ENCODE results near the gene PPBP.

PPBP gene

DNA sequence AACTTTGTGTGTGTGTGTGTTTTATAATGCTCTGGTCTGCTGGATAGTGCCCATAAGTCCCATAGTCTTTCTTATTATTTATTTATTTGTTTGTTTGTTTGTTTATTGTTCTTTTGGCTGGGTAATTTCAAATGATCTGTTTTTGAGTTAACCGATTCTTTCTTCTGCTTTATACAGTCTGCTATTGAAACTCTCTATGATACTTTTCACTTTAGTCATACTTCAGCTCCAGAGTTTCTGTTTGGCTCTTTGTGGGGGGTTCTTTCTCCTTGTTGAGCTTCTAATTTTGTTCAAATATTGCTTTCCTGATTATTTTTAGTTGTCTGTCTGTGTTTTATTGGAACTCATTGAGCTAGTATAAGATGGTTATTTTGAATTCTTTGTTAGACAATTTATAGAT lies 40.5 kb upstream of the PPBP start:
- DNase-seq (ENCODE audit: low spot score) = no peak
- TF ChIP-seq, protein P1, sequence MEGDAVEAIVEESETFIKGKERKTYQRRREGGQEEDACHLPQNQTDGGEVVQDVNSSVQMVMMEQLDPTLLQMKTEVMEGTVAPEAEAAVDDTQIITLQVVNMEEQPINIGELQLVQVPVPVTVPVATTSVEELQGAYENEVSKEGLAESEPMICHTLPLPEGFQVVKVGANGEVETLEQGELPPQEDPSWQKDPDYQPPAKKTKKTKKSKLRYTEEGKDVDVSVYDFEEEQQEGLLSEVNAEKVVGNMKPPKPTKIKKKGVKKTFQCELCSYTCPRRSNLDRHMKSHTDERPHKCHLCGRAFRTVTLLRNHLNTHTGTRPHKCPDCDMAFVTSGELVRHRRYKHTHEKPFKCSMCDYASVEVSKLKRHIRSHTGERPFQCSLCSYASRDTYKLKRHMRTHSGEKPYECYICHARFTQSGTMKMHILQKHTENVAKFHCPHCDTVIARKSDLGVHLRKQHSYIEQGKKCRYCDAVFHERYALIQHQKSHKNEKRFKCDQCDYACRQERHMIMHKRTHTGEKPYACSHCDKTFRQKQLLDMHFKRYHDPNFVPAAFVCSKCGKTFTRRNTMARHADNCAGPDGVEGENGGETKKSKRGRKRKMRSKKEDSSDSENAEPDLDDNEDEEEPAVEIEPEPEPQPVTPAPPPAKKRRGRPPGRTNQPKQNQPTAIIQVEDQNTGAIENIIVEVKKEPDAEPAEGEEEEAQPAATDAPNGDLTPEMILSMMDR (IDR thresholded peaks at IDR 0.05; ENCODE audit: extremely low read depth, insufficient read depth, missing control alignments) = no peak
- in situ Hi-C loops (cut with MboI; ENCODE audit: low pct_unique_long_range_greater_than_20kb, low sequenced_read_pairs, unreplicated experiment) = no loop called here

DNA sequence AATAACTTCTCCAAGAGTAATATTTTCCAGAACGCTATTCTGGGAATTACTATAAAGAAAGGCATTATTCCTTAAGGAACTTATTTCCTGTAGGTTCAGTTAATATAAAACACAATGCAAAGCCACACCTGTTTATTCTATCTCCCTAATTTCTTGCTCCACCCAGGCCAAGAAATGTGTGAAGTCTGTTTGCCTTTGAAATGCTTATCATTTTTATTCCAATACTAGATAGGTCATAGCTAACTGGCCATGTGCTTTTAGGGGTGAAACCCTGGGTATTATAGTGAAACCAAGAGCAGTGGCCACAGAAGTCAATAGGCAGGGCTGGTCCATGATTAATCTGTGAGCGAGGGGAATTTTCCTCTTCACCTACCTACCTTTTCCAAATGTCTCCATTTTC lies 35.7 kb upstream of the PPBP start:
- TF ChIP-seq, protein P1 (IDR thresholded peaks at IDR 0.05; ENCODE audit: extremely low read depth, insufficient read depth, missing control alignments) = no peak
- no peak for DNase-seq (ENCODE audit: low spot score)
- in situ Hi-C loops (cut with MboI; ENCODE audit: low pct_unique_long_range_greater_than_20kb, low sequenced_read_pairs, unreplicated experiment) = no loop called here

DNA sequence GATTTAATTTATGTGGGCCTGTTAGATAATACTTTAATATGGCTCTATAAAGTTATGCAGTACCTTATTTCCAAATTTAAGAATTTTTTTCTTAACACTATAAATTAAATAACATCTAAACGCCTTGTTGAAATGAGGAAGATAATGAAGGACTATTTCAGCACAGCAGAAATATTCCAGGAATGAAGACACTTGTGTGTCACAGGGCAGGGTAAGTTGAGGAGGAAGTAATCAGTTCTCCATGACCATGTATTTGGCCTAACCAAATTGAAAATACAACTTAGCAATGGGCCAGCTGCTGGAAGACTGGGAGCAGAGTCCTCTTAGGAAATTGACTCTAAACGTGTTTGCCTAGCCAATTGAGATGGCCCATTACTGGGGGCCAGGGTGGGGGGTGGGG lies 33.6 kb upstream of the PPBP start:
- in situ Hi-C loops (cut with MboI; ENCODE audit: low pct_unique_long_range_greater_than_20kb, low sequenced_read_pairs, unreplicated experiment) = no loop called here
- no peak for DNase-seq (ENCODE audit: low spot score)
- TF ChIP-seq, protein P1 (IDR thresholded peaks at IDR 0.05; ENCODE audit: extremely low read depth, insufficient read depth, missing control alignments) = no peak

DNA sequence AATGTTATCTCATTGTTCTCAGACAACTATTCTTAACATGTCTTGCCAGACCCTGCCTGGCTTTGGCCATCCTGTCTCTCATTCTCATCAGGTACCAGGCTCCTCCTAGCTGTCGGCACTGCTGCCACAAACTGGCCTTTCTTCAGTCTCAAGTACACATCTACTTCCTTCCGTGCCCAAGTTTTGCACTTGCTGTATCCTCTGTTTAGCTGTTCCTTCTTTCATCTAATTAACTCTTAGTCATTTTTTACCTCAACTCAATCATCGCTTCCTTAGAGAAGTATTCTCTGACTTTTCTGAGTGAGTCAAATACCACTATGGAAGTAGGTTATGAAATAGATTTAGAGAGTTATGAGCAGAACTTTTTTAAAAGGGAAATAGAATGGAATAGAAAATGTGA lies 30.8 kb upstream of the PPBP start:
- TF ChIP-seq, protein P1 (IDR thresholded peaks at IDR 0.05; ENCODE audit: extremely low read depth, insufficient read depth, missing control alignments) = no peak
- in situ Hi-C loops (cut with MboI; ENCODE audit: low pct_unique_long_range_greater_than_20kb, low sequenced_read_pairs, unreplicated experiment) = no loop called here
- no peak for DNase-seq (ENCODE audit: low spot score)

DNA sequence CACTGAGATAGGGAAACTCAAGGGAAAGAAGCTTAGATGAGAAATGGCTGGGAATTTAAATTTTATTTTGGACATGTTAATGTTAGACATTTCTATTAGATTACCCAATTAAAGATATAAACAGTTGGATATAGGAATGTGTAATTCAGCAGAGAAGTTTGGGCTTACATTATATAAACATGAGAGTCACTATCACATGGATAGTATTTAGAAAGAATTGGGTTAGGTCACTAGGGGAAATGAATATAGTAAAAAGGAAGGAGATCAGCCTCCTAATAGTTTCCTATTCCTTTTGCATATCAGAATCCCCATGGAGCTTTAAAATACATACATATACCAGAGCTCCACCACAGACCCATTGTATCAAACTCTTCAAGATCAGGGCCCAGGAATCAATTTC lies 30.1 kb upstream of the PPBP start:
- DNase-seq (ENCODE audit: low spot score) = no peak
- in situ Hi-C loops (cut with MboI; ENCODE audit: low pct_unique_long_range_greater_than_20kb, low sequenced_read_pairs, unreplicated experiment) = no loop called here
- TF ChIP-seq, protein P1 (IDR thresholded peaks at IDR 0.05; ENCODE audit: extremely low read depth, insufficient read depth, missing control alignments) = no peak

DNA sequence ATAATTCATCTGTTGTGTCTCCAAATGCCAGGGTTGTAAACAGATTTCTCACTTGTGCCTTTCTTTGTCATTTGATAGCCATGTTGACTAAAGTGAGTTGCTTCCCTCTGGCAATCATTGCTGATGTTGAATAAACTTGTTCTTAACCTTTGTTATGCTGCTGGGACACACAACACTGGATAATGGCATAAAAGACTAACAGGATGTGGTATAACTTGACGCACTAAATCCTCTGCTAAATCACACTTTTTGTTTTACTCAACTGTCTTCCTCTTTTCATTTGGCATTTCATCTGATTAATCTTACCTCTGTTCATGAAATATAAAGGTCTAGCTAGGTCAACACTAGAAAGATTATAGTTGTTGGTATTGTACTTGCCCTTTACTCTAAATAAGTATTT lies 28.1 kb upstream of the PPBP start:
- in situ Hi-C loops (cut with MboI; ENCODE audit: low pct_unique_long_range_greater_than_20kb, low sequenced_read_pairs, unreplicated experiment) = no loop called here
- TF ChIP-seq, protein P1 (IDR thresholded peaks at IDR 0.05; ENCODE audit: extremely low read depth, insufficient read depth, missing control alignments) = no peak
- DNase-seq (ENCODE audit: low spot score) = no peak
